Hematopoietic multipotent progenitor cell (in vitro differentiated cells): ENCODE data around the gene LTO1. TPM values are rescaled to one million over a fixed set of nuclear protein-coding genes. Genes with fewer than 3 reads are reported as not detected.
"Not testable (repeated sequence)": the region's sequence is repeated elsewhere in the genome, so short reads cannot be mapped to it uniquely, and the experiment has no call there.

Experiments
- DNase-seq, 3 donors: peaks; one replicate each; pipeline ENCODE4 v3.0.0-alpha.2; 2011 to 2015; ENCODE audit warnings: low read depth in 2 of 3, low spot score in 2 of 3
- total RNA-seq: library from RNA; depleted of rRNA; stranded (reverse); fragments of >200 nt; gene quantifications from one replicate; pipeline ENCODE4 v1.2.3, GENCODE V29; 2012

LTO1 gene
- total RNA-seq, 1 donor, result 23.2 TPM

DNA sequence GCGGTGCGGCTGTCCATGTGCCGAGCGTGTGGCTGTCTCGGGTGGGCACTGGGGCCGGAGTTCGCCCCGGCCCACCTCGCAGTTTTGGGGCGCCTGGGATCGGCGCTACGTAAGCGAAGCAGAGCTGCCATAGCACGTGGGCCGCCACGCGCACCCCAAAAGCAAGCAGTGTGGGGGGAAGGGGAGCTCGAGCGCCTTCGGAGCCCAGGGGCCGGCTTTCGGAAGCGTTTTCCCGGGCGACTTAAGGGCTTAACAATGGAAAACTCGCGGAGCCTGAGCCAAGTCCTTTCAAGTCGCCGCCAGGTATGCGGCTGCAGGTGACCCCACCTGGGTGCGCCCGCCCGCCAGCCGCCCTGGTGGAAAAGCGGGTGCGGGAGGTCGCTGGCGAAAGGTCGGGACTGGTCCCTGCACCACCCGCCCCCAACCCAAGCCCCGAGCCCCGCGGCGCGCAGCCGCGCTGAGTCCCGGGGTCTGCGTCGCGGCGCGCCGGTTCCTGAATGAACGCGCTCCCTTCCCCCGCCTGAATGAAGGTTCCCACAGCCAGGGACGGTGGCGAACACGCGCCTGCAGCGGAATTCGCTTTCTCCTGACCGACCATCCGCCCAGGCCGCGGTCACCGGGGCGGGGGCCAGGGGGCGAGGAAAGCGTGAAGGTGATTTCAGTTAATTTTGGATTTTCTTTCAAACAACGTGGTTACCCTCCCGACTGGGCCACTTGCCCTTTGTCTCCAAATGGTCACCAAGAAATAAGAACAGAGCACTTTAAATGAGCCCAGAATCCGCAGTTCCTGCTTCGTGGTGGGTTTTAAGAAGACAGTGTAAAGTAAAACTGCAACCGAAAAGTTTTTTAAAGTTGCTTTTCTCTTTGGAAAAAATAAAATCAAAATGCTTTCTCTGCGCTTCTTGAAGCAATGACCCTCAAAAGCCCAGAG lies 36.9 kb downstream of the LTO1 start:
- DNase-seq, result no peak

DNA sequence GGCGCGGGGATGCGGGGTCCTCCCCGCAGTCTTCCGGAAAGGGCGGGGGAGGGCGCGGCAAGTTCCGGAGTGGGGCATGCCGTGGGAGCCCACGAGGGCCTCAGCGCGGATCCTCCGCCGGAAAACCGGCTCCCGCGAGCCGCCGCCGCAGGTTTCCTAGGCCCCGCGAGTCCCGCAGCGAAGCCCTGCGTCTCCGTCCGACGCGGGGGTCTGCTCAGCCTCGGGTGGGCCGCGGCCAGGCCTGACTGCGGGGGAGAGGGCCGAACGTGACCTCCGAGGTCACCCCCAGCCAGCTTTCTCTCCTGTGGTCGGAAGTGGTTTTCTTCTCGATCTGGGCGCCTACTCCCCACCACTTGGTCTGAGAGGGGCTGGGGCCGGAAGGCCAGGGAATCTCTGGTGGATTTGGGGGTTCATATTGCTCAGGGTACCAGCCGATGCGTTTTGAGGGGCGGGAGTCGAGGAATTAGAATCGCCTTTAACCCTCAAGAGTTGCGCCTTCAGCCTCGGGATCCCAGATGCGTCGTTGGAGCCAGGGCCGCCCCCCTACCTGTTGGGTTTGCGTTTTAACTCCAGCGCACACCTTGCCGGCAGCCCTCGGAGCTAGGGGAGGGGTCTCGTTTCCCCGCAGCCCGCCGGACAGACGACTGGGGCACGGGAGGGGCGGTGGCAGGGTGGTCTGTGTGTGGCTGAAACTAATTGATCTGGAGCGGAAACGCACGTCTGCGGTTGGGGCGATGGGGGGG lies 37.8 kb downstream of the LTO1 start:
- DNase-seq, result no peak

DNA sequence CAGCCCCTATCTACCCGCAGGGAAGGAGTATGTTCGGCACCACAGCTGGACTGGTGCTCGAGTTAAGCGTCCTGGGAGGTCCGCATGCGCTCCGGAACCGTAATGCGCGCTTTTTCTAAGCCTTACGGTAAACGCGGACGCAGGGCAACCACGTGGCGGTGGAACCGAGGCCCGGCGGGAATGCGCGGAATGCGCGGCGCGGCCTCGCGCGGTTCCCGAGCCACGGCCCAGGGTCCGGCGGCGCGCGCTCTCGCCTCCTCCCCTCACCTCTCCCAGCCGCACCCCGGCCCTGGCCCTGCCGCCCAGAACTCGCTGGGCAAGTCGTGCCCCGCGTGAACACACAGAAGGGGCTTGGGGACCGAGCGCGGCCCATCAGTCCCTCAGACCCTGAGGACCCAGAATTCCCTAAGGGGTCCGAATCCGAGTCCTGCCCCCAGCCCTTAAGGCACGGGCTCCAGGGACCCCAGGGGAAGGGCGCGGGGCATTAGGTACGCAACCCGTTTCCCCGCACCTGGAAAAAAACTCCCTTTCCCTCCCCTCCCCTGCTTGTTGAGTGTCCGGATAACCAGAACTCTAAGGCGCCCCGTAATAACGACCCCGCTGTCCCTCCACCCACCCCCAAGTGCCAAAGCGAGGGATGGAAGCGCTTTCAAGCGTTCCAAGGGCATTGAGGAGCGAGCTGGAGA lies 38.5 kb downstream of the LTO1 start:
- no peak for DNase-seq

GRCh38 chr11:69635804-69636511 lies 39.2 kb downstream of the LTO1 start:
- no peak for DNase-seq

GRCh38 chr11:69635195-69635594 lies 40.0 kb downstream of the LTO1 start:
- DNase-seq, result no peak

- no peak for DNase-seq
Measured at GRCh38 chr11:69634590-69634989, 40.6 kb downstream of the LTO1 start.

- no peak for DNase-seq
Measured at GRCh38 chr11:69634069-69634468, 41.1 kb downstream of the LTO1 start.

DNA sequence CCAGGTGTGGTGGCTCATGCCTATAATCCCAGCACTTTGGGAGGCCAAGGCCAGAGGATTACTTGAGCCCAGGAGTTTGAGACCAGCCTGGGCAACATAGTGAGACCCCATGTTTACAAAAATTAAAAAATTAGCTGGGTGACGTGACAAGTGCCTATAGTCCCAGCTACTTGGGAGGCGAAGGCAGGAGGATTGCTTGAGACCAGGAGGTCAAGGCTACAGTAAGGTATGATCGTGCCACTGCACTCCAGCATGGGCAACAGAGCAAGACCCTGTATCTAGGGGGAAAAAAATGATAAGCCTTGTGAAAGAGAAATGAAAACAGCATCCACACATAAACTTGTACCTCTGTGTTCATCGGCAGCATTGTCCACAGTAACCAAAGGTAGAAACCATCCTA lies 42.3 kb downstream of the LTO1 start:
- DNase-seq, result no peak

- DNase-seq, result no peak
Measured at GRCh38 chr11:69630424-69630823, 44.7 kb downstream of the LTO1 start.

GRCh38 chr11:69630017-69630416 lies 45.1 kb downstream of the LTO1 start:
- no peak for DNase-seq

GRCh38 chr11:69627551-69627950 lies 47.6 kb downstream of the LTO1 start:
- DNase-seq, result no peak

GRCh38 chr11:69625476-69625875 lies 49.7 kb downstream of the LTO1 start:
- no peak for DNase-seq

DNA sequence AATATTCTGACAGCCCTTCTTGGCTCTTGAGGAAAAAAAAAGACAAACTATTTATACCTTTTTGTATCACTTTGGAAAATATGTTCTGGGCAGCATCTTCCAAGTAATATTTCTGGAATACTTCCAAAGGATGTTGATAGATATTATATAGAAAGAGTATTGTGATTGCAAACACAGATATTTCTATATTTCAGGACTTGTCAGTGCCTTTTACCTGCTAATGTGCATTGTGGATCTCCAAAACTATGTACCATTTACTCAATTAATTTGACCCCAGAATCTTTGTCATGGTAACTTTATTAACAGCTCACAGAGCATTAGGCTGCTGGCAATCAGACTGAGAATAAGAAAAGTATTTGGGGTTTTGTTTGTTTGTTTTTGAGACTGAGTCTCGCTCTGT lies 50.9 kb downstream of the LTO1 start:
- DNase-seq, result no peak

DNA sequence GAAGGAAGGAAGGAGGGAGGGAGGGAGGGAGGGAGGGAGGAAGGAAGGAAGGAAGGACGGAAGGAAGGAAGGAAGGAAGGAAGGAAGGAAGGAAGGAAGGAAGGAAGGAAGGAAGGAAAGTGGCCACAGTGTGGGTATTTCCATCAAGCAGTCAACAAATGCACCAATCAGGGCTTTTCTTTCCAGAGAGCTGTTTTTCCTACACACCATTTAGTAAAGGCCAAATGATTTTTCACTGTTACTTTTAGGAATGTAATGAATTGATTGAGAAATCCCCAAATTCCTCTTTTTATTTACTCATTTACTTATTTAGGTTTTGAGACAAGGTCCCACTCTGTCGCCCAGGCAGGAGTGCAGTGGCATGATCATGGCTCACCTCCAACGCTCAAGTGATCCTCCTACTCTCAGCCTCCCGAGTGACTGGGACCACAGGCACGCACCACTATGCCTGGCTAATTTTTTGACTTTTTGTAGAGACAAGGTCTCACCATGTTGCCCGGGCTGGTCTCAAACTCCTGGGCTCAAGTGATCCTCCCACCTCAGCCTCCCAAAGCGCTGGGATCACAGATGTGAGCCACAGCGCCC lies 53.0 kb downstream of the LTO1 start:
- DNase-seq, result not testable (repeated sequence)

DNA sequence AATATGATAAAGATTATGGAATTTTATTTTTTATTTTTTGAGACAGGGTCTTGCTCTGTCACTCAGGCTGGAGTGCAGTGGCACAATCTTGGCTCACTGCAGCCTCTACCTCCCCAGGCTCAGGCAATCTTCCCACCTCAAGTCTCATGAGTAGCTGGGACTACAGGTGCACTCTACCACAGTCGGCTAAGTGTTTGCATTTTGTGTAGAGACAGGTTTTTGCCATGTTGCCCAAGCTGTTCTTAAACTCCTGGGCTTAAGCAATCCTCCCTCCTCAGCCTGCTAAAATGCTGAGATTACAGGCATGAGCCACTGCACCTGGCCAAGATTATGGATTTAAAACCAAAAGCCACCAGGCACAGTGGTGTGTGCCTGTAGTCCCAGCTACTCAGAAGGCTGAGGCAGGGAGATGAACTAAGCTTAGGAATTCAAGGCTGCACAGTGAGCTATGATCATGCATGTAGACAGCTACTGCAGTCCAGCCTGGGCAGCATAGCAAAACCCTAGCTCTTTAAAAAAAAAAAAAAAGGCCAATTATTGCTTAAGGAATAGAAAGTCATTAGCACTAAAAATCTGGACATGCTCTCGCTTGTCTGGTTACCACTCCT lies 54.4 kb downstream of the LTO1 start:
- no peak for DNase-seq

DNA sequence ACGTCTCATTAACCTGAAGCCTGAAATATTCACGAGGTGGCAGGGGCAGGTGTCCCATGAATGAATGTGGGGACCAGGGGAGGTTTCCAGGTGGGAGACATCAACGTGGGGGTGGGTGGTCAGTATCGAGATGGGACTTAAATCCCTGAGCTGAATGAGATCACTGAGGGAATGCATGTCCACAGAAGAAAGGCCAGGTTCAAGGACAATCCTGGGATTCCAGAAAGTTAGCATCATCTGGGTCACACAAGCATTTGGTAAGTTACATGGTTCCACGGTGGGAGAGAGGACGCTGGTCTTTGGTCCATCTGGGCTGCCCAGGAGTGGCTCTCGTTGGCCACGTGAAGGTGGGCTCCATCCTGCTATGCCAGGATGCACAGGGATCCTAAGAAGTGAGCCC lies 56.9 kb downstream of the LTO1 start:
- DNase-seq, result no peak

DNA sequence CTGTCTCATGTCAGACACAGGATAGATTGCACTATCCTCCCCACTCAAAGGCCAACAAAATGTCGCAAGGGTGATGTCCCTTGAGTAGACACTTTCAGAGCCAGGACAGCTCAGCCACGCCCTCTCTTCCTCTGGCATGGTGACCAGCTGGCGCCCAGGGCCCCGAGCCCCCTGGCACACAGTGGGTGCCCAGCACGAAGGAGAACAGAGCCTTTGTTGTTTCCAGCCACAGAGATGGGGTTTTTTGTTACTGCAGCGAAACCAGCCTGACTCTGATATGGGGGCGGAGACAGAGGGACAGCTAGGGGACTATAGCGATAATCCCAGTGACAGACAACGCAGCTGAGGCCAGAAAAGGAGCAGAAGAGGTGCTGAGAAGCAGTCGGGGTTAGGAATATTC lies 57.5 kb downstream of the LTO1 start:
- no peak for DNase-seq

DNA sequence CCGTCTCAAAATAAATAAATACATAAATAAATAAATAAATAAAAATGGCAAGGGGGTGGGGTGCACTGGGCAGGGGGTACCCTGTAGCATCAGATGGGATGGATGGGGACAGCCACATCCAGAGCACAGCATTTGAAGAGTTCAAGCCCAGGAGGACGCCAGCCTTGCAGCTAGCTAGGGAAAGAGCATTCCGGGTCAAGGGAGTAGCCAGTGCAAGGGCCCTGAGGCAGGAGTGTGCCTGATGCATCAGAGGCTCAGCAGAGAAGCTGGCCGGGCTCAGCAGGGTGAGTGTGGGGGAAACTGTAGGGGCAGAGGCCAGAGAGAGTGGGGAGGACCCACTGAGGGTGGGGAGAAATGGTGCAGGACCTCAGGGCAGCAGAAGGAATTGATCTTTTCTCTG lies 57.9 kb downstream of the LTO1 start:
- no peak for DNase-seq
